Measurements from ENCODE around the gene ALX4. TPM values are rescaled to one million over a fixed set of nuclear protein-coding genes. Genes with fewer than 3 reads are reported as not detected.

Gene ALX4
- polyA plus RNA-seq, 1 of the 3 experiments (the other 2 are of a cell fraction): under 0.01 TPM

- Histone ChIP-seq H3K36me3 (replicated peaks in 1 of 2; ENCODE audit: control insufficient read depth in 1 of 2, insufficient read depth in 2 of 2, low read length in 1 of 2) (no peaks in the 10 kb centered on the region), H3K4me3 (ENCODE audit: low read depth in 2 of 2, low read length in 1 of 2) (no peak overlapping the region), H3K4me1 (ENCODE audit: control insufficient read depth in 1 of 2, insufficient read depth in 2 of 2, low read depth in 1 of 2, low read length in 1 of 2) (peaks cover 8 to 9% of the 10 kb centered on the region in 2 experiments; a peak in 2 of 4 replicates), H3K27ac (ENCODE audit: low read depth in 2 of 2, low read length in 1 of 2) (no peak overlapping the region), H3K79me2 (ENCODE audit: insufficient read depth) (no peaks in the 10 kb centered on the region), H4K20me1 (ENCODE audit: insufficient read depth) (no peaks in the 10 kb centered on the region), H3F3A (replicated peaks; ENCODE audit: insufficient read depth) (no peaks in the 10 kb centered on the region), H3K9me3 (no peaks in the 10 kb centered on the region), H3K4me2 (no peak overlapping the region), H2AFZ (ENCODE audit: low read depth) (no peak overlapping the region), H3K27me3 (ENCODE audit: insufficient read depth) (peaks cover 93% of the 10 kb centered on the region), H3K9me2 (no peaks in the 10 kb centered on the region), H3K9ac (no peak overlapping the region)
- CTCF ChIA-PET: interaction anchor here (1.2 to 2.5 kb wide), 3 partner anchors 10 to 201 kb away, joined by 3 to 9 read pairs (median 3); no protein-coding TSS in a partner anchor
- DNase-seq: no peak
- POLR2A ChIA-PET: interaction anchor here (0.6 kb wide), 1 partner anchor 171 kb away, joined by 3 read pairs; no protein-coding TSS in a partner anchor
- no peak for TF ChIP-seq CTCF (IDR thresholded peaks at IDR 0.05)
- WGBS (ENCODE audit: low lambda C conversion rate): 34% methylated on average over 33 of the region's 44 CpGs
These were observed 1.7 kb upstream of the ALX4 start for GRCh38 chr11:44311339-44312261.

GRCh38 chr11:44310463-44311272 is 729 bp upstream of the ALX4 start:
- TF ChIP-seq GABPA (IDR thresholded peaks at IDR 0.05; ENCODE audit: low read depth) (no peak), FOXM1 (IDR thresholded peaks at IDR 0.05; ENCODE audit: low read depth) (no peak), FOSL2 (IDR thresholded peaks at IDR 0.05; ENCODE audit: borderline replicate concordance, low read depth) (no peak), USF2 (IDR thresholded peaks at IDR 0.05; ENCODE audit: borderline replicate concordance, low read depth, low read length) (no peak), CTCF (IDR thresholded peaks at IDR 0.05) (no peak), NFIC (IDR thresholded peaks at IDR 0.05; ENCODE audit: borderline replicate concordance) (no peak), REST (IDR thresholded peaks at IDR 0.05; ENCODE audit: low read depth, low read length) (no peak), TCF12 (IDR thresholded peaks at IDR 0.05) (no peak), MEF2A (IDR thresholded peaks at IDR 0.05; ENCODE audit: borderline replicate concordance, low read depth) (no peak), CHD2 (IDR thresholded peaks at IDR 0.05; ENCODE audit: low read length, partially characterized antibody) (no peak), PBX3 (IDR thresholded peaks at IDR 0.05) (no peak)
- H3K9me2 ChIP-seq: no peaks in the 10 kb centered on the region
- H3F3A ChIP-seq (replicated peaks; ENCODE audit: insufficient read depth): no peaks in the 10 kb centered on the region
- H3K27me3 ChIP-seq (ENCODE audit: insufficient read depth): peaks cover 92% of the 10 kb centered on the region
- peaks cover 1 to 3% of the 10 kb centered on the region in 2 experiments; a peak in 2 of 4 replicates for H3K4me1 ChIP-seq (ENCODE audit: control insufficient read depth in 1 of 2, insufficient read depth in 2 of 2, low read depth in 1 of 2, low read length in 1 of 2)
- no peak overlapping the region for H3K9ac ChIP-seq
- no peaks in the 10 kb centered on the region for H4K20me1 ChIP-seq (ENCODE audit: insufficient read depth)
- no peak overlapping the region for H3K27ac ChIP-seq (ENCODE audit: low read depth in 2 of 2, low read length in 1 of 2)
- H3K4me2 ChIP-seq: peak overlapping the region; percentile 76; the same call in 1 of the 2 replicates
- WGBS (ENCODE audit: low lambda C conversion rate): 17% methylated on average over 45 of the region's 49 CpGs
- DNase-seq: peak; percentile 55
- no peaks in the 10 kb centered on the region for H3K9me3 ChIP-seq
- H3K79me2 ChIP-seq (ENCODE audit: insufficient read depth): no peaks in the 10 kb centered on the region
- ChIA-PET CTCF (interaction anchor here (0.8 to 2.5 kb wide), 3 partner anchors 24 to 306 kb away, joined by 3 to 9 read pairs (median 3); no protein-coding TSS in a partner anchor), POLR2A (interaction anchor here (0.6 kb wide), 1 partner anchor 170 kb away, joined by 3 read pairs; no protein-coding TSS in a partner anchor)
- H3K36me3 ChIP-seq (replicated peaks in 1 of 2; ENCODE audit: control insufficient read depth in 1 of 2, insufficient read depth in 2 of 2, low read length in 1 of 2): no peaks in the 10 kb centered on the region
- H2AFZ ChIP-seq (ENCODE audit: low read depth): no peak overlapping the region
- H3K4me3 ChIP-seq (ENCODE audit: low read depth in 2 of 2, low read length in 1 of 2): no peak overlapping the region

Data from SK-N-SH (cell line).